Right lobe of liver (tissue), 6 donors: ENCODE measurements around the gene AMPH. TPM values are rescaled to one million over a fixed set of nuclear protein-coding genes. Genes with fewer than 3 reads are reported as not detected.
"Not testable (repeated sequence)": the region's sequence is repeated elsewhere in the genome, so short reads cannot be mapped to it uniquely, and the experiment has no call there.

Experiments used
- ATAC-seq, 4 donors: fragments of 200-7000 bp; cut with Tn5 transposase; one replicate each; pipeline ENCODE4 v1.9.1; 2020; ENCODE audit warnings: mild to moderate bottlenecking in 4 of 4, moderate library complexity in 4 of 4
- DNase-seq, 3 donors: peaks; one replicate each; pipeline ENCODE4 v3.0.0-alpha.2; 2020
- H3K27ac ChIP-seq, 3 donors: fragments of 200-600 bp; one replicate each; pipeline ENCODE4 v1.8.0; 2022
- H3K27me3 ChIP-seq, 2 donors: fragments of 200-600 bp; one replicate each; pipeline ENCODE4 v1.8.0; 2022
- H3K36me3 ChIP-seq, 4 donors: fragments of 200-600 bp; sonication (generic) in 1 of 4; one replicate each; pipeline versions ENCODE4 v1.5.1 to v1.8.0; 2017 to 2022; ENCODE audit warnings: control low read depth in 1 of 4
- H3K4me1 ChIP-seq, 4 donors: fragments of 200-600 bp; sonication (generic) in 1 of 4; one replicate each; pipeline versions ENCODE4 v1.5.1 to v1.8.0; 2017 to 2022; ENCODE audit warnings: control low read depth in 1 of 4
- H3K4me3 ChIP-seq, 3 donors: fragments of 200-600 bp; one replicate each; pipeline ENCODE4 v1.8.0; 2022
- H3K9me3 ChIP-seq, 4 donors: fragments of 200-600 bp; sonication (generic) in 1 of 4; one replicate each; pipeline versions ENCODE4 v1.5.1 to v1.8.0; 2017 to 2022; ENCODE audit warnings: control low read depth in 1 of 4
- CTCF ChIP-seq, 4 donors: fragments of 200-600 bp in 3 of 4; fragments of 450-650 bp in 1 of 4; IDR thresholded peaks; one replicate each; pipeline versions ENCODE4 v1.5.1 to v1.8.0; 2016 to 2022; ENCODE audit warnings: antibody characterized with exemption in 4 of 4, mild to moderate bottlenecking in 2 of 4
- POLR2A ChIP-seq: fragments of 450-650 bp; IDR thresholded peaks from one replicate; pipeline ENCODE4 v1.6.1; 2017; ENCODE audit warnings: antibody characterized with exemption, mild to moderate bottlenecking
- WGBS: methylation state at CpG from one replicate; pipeline ENCODE4 v1.1.6; 2018; ENCODE audit warnings: low coverage, low lambda C conversion rate; ENCODE audit not compliant: insufficient coverage; ENCODE audit errors: missing lambda C conversion rate; 5-methylcytosine and 5-hydroxymethylcytosine counted together
- intact Hi-C, 2 donors: fragments of 100-400 bp; cut with DNase I; formaldehyde crosslinking; loops; one replicate each; pipeline versions ENCODE4 v1.11.2 to v1.14.1; 2022
- total RNA-seq, 6 experiments: library from RNA; depleted of rRNA in 2 of 6; stranded (reverse); fragments of >200 nt in 2 of 6; fragmentation: NEBNext Ultra II Directional in 3 of 6; extraction: Animal tissue kit (Norgen Biotek cat#: 25700) in 3 of 6; gene quantifications; one replicate each; pipeline versions ENCODE4 v1.1.0 to v1.2.4, GENCODE V29; 2016 to 2023
- donor health status: DM: no; HTN: yes; CAD: no.
- donor health status: DM: no; HTN: no; CAD: no.
- donor health status: DM: no; HTN: no; CAD: no.
- donor health status: DM: no; HTN: yes; CAD: no.
- donor health status: DM: no; HTN: yes; CAD: no.

The AMPH gene
- total RNA-seq, 6 experiments from 2014 or later = 0.20 to 0.67 (median 0.39) TPM

DNA sequence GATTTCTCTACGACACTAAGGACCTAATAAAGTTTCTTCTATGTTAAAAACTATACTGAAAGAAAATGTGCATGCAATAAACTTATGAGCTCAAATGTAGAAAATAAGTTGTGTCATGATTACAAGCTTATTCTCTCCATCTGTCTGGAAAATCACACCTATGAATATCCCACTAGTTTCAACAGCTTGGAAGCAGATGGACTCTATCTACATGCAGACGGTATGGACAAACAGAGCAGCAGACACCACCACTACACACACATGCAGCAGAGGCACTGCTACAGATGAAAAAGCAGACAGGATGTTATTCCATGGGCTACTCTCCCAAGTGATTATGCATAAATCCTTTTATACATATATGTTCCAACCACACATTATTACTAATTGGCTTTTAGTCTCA lies 234.3 kb downstream of the AMPH start:
- H3K4me3 ChIP-seq = no peak overlapping the region
- intact Hi-C loops = no loop called here
- WGBS = 64% methylated on average over 2 of the region's 2 CpGs
- H3K9me3 ChIP-seq = no peaks in the 10 kb centered on the region
- DNase-seq (no peak), ATAC-seq (no peak)
- no peaks in the 10 kb centered on the region for H3K36me3 ChIP-seq
- TF ChIP-seq POLR2A (no peak), CTCF (IDR thresholded peaks at IDR 0.05) (no peak)
- H3K27ac ChIP-seq = no peak overlapping the region
- H3K4me1 ChIP-seq = peaks cover 0 to 5% (median 0%) of the 10 kb centered on the region in 4 donors
- no peaks in the 10 kb centered on the region for H3K27me3 ChIP-seq

GRCh38 chr7:38395921-38396552 lies 235.1 kb downstream of the AMPH start:
- H3K36me3 ChIP-seq, H3K4me1 ChIP-seq, ATAC-seq, H3K9me3 ChIP-seq, DNase-seq, H3K27me3 ChIP-seq, intact Hi-C loops, H3K27ac ChIP-seq, H3K4me3 ChIP-seq: not testable (repeated sequence)
- 67% methylated on average over 1 of the region's 1 CpG for WGBS

GRCh38 chr7:38394660-38395059 lies 236.5 kb downstream of the AMPH start:
- Histone ChIP-seq H3K27ac (no peak overlapping the region), H3K4me3 (no peak overlapping the region), H3K4me1 (peaks cover 0 to 5% (median 0%) of the 10 kb centered on the region in 4 donors), H3K36me3 (no peaks in the 10 kb centered on the region), H3K9me3 (no peaks in the 10 kb centered on the region), H3K27me3 (no peaks in the 10 kb centered on the region)
- intact Hi-C loops = no loop called here
- DNase-seq (no peak), ATAC-seq (peak in 3 of 4 donors; percentile 9 to 49 (median 31))
- WGBS = 31% methylated on average over 4 of the region's 4 CpGs
- TF ChIP-seq CTCF (IDR thresholded peaks at IDR 0.05) (no peak), POLR2A (no peak)

DNA sequence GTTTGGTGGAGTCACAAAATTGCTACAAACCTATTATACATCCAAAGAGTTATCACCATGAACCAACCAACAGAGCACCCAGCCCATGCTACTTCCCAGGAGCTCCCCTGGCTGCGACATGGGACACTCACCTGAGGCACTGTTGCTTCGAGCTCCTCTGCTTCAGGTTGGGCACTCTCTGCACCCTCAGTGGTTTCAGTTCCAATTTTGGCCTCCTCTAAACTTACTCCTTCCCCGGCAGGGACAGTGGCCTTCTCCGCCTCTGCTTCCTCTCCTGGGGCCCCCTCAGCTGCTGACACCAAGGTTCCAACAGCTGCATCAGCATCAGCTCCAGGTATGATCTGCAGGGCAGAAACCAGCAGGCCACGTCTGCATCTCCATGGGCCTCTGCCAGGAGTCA lies 237.3 kb downstream of the AMPH start:
- Histone ChIP-seq H3K9me3 (no peaks in the 10 kb centered on the region), H3K27ac (no peak overlapping the region), H3K4me1 (peaks cover 0 to 1% (median 0%) of the 10 kb centered on the region in 4 donors), H3K36me3 (no peaks in the 10 kb centered on the region), H3K27me3 (no peaks in the 10 kb centered on the region), H3K4me3 (no peak overlapping the region)
- intact Hi-C loops = no loop called here
- ATAC-seq (no peak), DNase-seq (no peak)
- WGBS = 46% methylated on average over 5 of the region's 5 CpGs
- TF ChIP-seq CTCF (IDR thresholded peaks at IDR 0.05) = no peak
- no peak for TF ChIP-seq POLR2A

DNA sequence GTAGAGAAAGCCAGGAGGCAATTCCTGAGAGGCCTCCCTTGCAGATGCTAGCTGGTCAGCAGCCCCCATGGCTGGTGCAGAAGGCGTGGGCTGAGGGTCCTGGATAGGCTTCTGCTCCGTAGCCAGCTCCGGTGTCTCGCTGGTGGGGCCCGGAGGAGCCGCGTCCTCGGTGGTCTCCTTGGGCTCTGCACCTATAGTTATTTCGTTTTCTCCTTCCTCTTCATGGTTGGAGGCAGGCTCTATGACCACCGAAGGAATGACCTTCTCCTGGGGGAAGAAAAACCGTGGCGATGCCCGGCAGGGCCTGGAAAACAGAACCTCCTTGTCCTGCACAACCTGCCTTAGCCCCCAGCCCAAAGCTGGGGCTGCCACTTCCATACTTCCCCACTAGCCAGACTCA lies 239.4 kb downstream of the AMPH start:
- Histone ChIP-seq H3K27me3 (no peaks in the 10 kb centered on the region), H3K36me3 (no peaks in the 10 kb centered on the region), H3K4me1 (no peaks in the 10 kb centered on the region), H3K9me3 (no peaks in the 10 kb centered on the region), H3K4me3 (no peak overlapping the region), H3K27ac (no peak overlapping the region)
- TF ChIP-seq CTCF (IDR thresholded peaks at IDR 0.05) (no peak), POLR2A (no peak)
- no peak for DNase-seq
- intact Hi-C loops = no loop called here
- ATAC-seq = no peak
- WGBS = 88% methylated on average over 4 of the region's 13 CpGs
